LHCN-M2 (cell line): ENCODE data around the gene ENDOD1. TPM values are rescaled to one million over a fixed set of nuclear protein-coding genes. Genes with fewer than 3 reads are reported as not detected.
"Not testable (repeated sequence)": the region's sequence is repeated elsewhere in the genome, so short reads cannot be mapped to it uniquely, and the experiment has no call there.

Source experiments
- DNase-seq: peaks from one replicate; pipeline ENCODE4 v3.0.0-alpha.2; 2012; ENCODE audit warnings: low read depth
- polyA plus RNA-seq: library from polyadenylated mRNA; unstranded; fragments of >200 nt; gene quantifications from one replicate; pipeline ENCODE4 v1.2.1, GENCODE V29; 2012; ENCODE audit warnings: missing spikeins
- total RNA-seq: library from RNA; depleted of rRNA; stranded (reverse); fragments of >200 nt; gene quantifications from 2 replicates; pipeline ENCODE4 v1.2.3, GENCODE V29; 2014; rRNA removed

ENDOD1 gene, protein sequence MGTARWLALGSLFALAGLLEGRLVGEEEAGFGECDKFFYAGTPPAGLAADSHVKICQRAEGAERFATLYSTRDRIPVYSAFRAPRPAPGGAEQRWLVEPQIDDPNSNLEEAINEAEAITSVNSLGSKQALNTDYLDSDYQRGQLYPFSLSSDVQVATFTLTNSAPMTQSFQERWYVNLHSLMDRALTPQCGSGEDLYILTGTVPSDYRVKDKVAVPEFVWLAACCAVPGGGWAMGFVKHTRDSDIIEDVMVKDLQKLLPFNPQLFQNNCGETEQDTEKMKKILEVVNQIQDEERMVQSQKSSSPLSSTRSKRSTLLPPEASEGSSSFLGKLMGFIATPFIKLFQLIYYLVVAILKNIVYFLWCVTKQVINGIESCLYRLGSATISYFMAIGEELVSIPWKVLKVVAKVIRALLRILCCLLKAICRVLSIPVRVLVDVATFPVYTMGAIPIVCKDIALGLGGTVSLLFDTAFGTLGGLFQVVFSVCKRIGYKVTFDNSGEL
- total RNA-seq: 26.8 and 30.0 TPM in 2 replicates
- 12.0 TPM for polyA plus RNA-seq

DNA sequence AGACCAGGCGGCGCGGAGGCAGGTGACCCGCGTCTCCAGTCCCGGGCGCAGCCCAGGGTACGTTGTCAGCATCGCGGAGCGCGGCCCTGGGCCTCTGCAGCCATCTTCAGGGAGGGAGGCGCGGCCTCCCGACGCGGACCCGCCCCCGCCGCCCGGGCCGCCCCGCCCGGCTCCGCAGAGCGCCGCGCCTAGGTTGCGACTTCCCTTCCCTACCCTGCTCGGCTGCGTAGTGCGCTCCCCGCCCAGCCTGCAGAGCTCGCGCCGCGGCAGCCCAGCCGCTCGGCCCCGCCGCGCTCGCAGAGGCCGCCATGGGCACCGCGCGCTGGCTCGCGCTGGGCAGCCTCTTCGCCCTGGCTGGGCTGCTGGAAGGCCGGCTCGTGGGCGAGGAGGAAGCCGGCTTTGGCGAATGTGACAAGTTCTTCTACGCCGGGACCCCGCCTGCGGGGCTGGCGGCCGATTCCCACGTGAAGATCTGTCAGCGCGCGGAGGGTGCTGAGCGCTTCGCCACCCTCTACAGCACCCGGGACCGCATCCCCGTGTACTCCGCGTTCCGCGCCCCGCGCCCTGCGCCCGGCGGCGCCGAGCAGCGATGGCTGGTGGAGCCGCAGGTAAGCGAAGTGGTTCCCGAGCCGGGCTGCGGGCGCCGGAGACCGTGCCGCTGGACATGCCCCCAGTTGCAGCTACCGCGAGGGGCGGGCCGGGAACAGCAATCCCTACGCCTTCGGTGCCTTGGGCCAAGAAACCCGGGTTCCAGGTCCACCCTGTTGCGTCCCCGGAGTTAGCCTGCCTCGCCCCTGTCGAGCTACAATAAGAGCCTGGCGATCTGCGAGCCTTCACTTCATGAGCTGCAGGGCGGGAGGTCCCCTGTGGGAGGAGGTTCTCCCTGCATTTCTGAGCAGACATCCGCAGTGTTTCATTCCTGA lies at the start of gene ENDOD1:
TSS of gene ENDOD1 (plus strand) at position 227 of the 923 bp plus-strand sequence. CDS start at position 309, 82 bp downstream.
- DNase-seq: peak; percentile 77

DNA sequence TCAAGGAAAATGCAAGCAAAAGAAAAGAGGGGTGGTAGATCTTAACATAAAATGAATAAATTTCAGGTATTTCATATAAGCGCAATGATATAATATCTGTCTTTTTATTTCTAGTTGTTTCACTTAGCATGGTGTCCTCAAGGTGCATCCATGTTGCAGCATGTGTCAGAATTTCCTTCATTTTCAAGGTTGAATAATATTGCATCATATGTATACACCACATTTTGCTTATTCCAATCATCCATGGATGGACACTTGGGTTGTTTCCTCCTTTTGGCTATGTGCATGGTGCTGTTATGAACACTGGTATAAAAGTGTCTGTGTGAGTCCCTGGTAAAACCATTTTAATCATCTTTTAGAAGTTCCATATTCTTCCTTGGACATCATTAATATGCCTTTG lies 47.4 kb upstream of the ENDOD1 start:
- DNase-seq: no peak

DNA sequence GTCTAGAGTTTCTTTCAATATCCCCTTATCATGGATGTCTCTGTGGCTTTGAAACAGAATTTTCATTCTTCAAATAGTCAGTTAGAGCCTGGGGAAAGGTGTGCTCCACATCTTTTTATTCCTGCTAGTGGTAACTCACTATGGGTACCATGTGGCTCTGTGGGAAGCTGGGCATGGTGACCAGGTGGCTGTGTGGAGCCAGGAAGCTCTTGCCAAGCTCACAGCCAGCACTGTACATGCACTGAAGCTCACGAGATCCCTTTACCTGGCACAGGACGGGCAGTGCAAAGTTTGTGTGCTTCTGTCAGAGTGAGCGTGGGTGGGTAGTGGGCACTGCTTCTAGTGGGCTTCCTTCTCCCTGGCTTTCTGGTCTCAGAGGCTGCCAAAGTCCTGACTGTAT lies 46.7 kb upstream of the ENDOD1 start:
- DNase-seq: no peak

DNA sequence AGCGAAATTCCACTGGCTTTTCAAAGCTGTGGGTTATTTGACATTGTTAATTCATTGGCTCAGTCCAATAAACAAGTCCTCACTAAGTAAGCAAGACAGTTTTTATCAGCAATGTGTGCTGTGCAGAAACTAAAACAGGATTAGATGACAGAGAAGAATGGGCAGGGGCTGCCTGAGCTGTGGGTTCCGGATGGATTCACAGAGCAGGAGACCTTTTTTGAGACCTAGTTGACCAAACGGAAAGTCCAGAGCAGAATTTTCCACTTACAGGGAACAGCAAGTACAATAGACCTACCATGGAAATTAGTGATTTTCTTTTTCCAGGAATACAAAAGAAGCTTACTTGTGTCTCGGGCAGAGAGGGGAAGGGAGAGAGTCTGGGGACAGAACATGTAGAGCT lies 45.6 kb upstream of the ENDOD1 start:
- DNase-seq: no peak

DNA sequence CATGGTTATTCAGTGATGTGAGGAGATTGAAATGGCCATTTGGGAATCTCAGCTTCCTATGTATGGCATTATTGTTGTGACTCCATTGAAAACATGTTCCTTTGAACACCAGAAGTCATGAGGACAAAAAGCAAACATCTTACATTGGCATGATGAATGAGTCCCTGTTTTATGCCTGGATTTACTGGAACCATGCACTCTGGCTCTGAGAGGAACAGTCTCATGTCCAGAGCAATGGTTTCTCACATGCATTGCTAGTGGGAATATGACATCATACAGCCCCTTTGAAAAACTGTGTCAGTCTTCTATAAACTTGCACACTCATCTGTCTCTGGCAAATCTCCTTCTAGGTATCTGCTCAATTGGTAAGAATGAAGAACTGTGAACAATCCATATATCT lies 43.8 kb upstream of the ENDOD1 start:
- DNase-seq: no peak

DNA sequence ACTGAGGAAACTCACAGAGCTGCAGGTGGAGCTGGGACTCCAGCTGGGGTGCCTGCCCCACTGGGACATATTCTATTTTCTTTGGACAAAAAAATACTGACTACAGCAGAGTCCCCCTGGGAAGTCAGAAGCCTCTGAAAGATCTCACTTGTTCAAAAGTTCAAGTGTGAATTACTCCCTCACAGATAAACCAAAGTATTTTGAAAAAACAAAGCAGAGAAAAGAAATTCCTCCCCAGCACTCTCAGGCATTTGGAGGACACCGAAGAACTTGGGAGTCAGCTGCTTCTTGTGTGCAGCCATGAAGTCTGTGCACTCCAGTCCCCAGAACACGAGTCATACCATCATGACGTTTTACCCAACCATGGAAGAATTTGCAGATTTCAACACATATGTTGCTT lies 40.5 kb upstream of the ENDOD1 start, which contains the start of gene KDM4F:
TSS of gene KDM4F (plus strand) at position 301 of the 400 bp plus-strand sequence.
- DNase-seq: not testable (repeated sequence)

DNA sequence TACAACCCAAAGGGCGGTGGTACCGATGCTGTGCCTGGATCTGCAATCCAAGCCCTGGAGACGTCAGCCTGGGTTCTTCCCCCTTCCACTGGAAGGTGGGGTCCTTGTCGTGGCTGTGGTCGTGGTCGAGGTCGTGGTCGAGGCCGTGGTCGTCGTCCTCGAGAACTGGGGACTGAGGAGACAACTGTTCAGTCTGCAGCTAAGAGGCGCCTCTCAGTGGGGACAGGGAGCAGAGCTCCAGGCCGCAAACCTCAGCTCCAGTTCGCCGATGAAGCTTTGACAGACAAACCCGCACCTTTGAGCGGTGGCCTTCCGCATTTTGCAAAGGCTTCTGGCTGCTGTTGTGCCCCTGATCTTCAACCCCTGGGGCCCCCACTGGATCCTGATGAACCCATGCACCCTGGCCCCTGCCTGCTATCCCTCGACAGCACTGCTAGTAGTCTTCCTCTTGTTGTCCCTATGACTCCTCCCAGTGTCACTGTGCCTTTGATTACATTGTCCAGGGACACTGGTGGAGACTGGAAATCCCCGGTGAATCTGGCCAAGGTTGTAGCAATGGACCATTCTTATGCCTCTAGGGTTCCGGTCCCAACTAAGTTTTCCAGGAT lies 38.9 kb upstream of the ENDOD1 start:
- DNase-seq: no peak

DNA sequence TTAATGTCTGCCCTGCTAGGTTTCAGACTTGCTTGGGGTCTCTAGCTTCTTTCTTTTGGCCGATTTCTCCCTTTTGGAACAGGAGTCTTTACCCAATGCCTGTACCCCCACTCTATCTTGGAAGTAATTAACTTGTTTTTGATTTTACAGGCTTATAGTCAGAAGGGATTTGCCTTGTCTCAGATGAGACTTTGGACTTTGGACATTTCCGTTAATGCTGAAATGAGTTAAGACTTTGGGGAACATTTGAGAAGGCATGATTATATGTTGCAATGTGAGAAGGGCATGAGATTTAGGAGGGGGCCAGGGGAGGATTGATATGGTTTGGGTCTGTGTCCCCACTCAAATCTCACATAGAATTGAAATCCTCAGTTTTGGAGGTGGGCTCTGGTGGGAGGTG lies 35.3 kb upstream of the ENDOD1 start:
- DNase-seq: no peak

DNA sequence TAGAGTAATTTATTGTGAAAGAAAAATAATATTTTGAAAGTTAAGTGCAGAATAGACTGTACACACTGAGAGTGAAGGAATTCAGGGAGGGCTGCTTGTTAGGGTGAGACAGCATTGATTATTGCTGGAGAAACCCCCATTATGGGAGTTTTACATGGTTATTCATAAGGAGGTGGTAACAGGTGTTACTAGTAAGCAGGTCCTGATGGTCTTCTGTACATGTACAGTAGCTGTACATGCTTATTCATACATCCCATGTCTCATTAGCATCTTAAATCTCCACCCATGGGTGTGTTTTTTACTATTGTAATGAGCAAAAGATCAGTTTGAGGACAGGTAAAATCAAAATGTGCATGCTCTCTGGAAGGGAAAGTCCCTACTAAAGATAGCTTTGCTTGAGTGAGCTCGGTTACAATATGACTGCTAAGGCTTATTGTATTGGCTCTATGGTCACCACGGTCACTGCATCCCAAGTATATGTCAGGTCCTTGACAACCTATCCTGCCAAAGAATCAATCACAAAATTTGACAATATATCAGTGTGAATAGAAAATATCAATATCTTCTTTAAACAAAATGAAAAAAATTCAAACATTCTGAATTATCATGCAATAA lies 34.3 kb upstream of the ENDOD1 start:
- DNase-seq: no peak

DNA sequence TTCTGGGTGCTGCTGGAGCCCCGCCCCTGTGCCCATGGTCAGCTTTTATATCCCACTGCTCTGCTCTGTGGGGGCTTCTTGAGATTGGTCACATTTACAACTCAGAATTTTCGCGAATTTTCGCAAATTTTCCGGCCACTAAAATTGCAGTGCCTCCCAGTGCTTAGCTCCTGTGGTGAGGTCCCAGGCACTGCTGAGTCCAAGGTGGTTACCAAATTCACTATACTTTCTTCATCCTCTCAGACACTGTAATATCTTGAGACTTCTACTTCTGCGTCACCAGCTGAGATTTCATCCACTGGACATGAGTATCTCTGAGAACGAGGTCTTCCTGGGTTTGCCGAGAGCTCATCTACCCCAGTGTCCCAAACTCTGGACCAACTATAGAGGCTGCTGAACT lies 31.7 kb upstream of the ENDOD1 start:
- no peak for DNase-seq

DNA sequence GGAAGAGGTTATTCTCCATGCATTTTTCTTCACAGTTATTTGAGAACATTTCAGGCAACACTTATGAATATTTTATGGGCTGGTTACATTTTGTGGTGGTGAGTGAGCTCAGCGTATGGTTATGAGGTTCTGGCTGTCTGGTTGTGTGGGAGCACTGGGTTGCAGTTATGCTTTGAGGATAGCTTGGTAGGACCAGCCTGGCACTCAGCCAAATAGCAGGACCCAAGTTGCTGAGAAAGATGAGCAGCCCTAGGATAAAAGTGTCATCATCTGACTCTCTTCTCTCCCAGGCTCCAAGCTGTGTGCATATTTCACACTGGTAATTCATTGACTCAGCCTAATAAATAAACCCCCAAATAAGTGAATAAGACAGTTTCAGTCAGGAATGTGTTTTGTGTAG lies 31.0 kb upstream of the ENDOD1 start:
- DNase-seq: no peak

DNA sequence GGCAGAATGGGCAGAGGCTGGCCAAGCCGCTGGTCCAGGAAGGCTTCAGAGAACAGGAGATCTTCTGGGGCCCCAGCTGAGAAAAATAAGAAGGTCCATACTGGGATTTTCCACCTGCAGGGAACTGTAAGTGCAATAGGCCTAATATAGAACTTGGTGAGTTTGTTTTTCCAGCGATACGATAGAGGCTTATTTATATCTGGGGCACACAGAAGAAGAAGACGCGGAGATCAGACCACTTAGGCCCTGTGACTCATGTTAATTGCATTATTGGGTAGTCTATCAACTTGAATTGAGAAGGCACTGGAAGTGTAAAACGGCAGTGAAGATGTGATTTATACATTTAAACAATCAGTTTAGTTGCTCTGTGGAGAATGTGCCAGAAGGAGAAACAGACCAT lies 30.6 kb upstream of the ENDOD1 start:
- DNase-seq: no peak

DNA sequence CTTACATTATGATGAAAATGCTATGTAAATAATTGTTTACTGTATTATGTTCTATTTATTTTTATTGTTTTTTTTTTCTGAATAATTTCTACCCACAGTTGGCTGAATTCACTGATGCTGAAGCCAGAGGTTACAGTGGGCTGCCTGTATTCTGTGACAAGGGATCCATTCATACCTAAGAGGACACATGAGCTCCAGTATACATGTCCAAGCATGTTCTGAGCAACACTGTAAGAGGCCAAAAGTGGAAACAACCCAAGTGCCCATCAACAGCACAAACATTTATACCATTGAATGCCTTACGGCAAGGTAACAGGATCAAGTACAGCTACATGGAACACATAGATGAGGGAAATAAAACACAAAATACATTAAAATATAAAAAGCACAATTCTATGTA lies 24.3 kb upstream of the ENDOD1 start:
- DNase-seq: no peak

DNA sequence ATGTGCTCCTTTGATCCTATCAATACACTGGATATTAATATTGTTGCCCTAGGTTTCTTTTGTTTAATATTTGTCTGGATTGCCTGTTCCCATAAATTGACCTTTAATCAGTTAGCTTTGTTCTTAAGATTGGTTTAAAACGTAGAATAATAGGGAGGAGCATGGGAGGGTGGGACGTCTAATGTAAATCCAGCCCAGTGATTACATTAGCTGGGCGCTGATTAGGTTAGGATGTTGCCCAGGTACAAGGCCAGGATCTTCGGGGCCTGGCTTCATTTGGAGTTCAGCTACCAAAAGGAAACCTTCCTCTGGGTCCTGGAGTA lies 23.0 kb upstream of the ENDOD1 start, which contains the start of gene SRSF8:
TSS of gene SRSF8 (plus strand) at position 204 of the 323 bp plus-strand sequence. CDS start 308 bp downstream, outside the sequence.
- DNase-seq: no peak

DNA sequence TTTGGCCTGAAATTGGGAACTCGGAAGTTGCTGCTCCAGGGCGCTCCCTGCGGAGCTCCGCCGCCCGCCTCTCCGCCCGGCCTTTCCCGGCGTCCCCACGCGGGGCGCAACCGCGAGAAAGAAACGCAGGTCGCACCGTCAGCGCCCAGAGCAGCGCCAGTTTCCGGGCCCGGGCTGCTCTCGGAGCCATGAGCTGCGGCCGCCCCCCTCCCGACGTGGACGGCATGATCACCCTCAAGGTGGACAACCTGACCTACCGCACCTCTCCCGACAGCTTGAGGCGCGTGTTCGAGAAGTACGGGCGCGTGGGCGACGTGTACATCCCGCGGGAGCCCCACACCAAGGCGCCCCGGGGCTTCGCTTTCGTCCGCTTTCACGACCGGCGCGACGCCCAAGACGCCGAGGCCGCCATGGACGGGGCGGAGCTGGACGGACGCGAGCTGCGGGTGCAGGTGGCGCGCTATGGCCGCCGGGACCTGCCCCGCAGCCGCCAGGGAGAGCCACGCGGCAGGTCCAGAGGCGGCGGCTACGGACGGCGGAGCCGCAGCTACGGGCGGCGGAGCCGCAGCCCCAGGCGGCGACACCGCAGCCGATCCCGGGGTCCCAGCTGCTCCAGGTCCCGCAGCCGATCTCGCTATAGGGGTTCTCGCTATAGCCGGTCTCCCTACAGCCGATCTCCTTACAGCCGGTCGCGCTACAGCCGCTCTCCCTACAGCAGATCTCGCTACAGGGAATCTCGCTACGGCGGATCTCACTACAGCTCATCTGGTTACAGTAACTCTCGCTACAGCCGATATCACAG lies 22.4 kb upstream of the ENDOD1 start:
- DNase-seq: peak; percentile 71

DNA sequence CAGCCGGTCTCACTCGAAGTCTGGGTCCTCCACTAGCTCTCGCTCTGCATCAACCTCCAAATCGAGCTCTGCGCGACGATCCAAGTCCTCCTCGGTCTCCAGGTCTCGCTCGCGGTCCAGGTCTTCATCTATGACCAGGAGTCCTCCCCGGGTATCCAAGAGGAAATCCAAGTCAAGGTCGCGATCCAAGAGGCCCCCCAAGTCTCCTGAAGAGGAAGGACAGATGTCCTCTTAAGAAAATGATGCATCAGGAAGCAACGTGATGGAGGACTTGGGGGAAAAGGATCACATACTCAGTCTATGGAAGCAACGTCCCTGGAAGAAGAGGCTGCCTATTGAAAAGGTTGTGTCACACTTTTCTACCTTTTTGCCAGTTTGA lies 21.8 kb upstream of the ENDOD1 start:
- DNase-seq: no peak

DNA sequence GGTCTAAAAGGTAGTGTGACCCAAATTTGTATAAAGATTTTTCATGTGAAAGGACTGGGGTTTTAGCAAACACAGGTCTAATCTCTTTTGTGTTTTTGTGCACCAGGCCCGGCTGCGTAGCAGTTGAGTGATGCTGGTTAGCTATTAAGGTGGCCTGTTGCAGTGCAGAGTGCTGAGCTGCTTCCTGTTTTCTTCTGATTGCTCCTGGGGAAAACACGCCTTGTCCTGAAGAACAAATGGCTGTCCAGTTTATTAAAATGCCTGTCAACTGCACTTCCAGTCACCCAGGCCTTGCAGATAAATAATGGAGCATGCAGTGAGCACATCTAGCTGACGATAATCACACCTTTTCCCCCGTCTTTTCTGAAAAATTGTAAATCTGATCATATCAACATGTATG lies 21.1 kb upstream of the ENDOD1 start:
- DNase-seq: peak; percentile 94

DNA sequence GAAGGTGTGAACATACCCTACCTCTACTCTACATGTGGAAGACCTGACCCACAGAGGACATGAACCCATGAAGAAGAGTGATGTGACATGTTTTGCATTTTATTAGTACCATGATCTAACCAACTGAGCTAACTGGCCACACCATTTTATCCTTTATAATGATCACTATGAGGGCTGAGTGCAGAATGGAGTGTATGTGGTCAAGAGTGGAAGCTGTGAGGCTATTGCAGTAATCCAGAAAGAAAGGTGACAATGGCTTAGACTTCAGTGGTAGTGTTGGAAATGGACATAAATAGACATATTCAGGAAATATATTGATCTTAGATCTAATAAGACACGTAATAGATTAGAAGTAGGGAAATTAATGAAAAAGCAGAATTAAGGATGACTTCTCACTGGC lies 19.2 kb upstream of the ENDOD1 start:
- no peak for DNase-seq

DNA sequence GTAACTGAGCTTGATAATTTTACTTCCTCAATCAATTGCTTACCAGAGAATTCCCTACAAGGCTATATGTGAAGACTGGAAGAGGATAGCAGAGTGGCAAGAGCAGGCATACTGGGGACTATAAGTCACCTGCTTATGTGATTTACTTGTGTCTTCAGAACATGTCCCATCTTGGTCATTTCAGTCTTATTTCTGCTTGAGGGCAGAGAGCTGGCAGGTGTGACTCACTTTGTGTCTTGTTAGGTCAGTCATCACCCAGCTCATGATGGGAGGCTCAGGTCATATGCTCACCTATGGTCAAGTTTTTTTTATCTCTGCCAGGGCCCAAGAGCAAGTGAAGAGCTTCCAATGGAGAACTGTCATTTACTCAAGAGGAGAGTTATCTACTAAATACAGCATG lies 16.7 kb upstream of the ENDOD1 start:
- DNase-seq: no peak

DNA sequence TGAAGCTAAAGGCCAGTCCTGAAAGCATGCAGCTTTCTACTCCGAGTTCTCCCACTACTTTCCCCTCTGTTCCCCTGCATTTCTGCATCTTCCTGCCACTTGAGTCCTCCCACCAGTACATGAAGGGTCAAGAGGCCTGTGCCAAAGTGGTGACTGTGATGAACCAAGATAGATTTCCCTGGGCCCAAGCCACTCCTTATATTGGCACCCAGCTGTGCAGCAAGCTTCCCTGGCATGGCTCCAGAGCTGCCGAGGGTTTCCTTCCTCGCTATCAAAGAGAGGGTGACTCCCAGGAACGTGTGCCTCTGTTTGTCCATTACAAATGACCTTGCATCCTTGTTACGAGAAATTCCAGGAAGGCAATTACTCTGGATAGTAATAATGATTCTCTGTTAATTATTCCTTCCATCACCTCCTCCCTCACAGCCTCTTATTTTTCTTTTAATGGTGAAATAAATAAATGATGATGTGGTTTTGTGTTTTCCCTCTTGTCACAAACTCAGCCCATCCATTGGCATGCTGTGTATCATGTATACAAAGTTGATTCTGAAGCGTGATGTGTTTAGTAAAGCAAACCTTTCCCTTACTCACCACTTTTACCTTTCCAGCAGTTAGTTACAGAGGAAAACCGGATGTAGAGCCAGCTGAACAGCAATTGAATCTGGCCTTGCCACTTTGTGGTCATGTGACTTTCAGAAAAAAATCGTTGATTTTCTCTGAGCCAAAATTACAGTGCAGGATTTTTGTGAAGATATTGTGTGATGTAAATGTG lies 14.7 kb upstream of the ENDOD1 start:
- DNase-seq: no peak
